Right cardiac atrium (tissue), 5 donors: ENCODE data around the gene TMOD4. TPM values are rescaled to one million over a fixed set of nuclear protein-coding genes. Genes with fewer than 3 reads are reported as not detected.

Experiments
- ATAC-seq, 2 donors: fragments of 200-7000 bp; cut with Tn5 transposase; one replicate each; pipeline versions ENCODE4 v1.8.0 to v1.9.1; 2020; ENCODE audit warnings: moderate library complexity in 2 of 2, mild to moderate bottlenecking in 1 of 2
- DNase-seq, 3 donors: peaks; one replicate each; pipeline ENCODE4 v3.0.0-alpha.2; 2020
- H3K27ac ChIP-seq: one replicate; pipeline ENCODE4 v1.5.1; 2013; ENCODE audit warnings: mild to moderate bottlenecking, low read length, control low read depth, moderate library complexity
- H3K27me3 ChIP-seq: one replicate; pipeline ENCODE4 v1.6.1; 2013; ENCODE audit not compliant: control insufficient read depth, insufficient read depth
- H3K4me1 ChIP-seq: one replicate; pipeline ENCODE4 v1.6.1; 2013; ENCODE audit warnings: low read length; ENCODE audit not compliant: control insufficient read depth, insufficient read depth
- H3K4me3 ChIP-seq: one replicate; pipeline ENCODE4 v1.5.1; 2013; ENCODE audit warnings: low read length, control low read depth
- H3K9me3 ChIP-seq: one replicate; pipeline ENCODE4 v1.6.1; 2013; ENCODE audit warnings: low read length; ENCODE audit not compliant: control insufficient read depth
- WGBS: extraction: QIAGEN DNeasy Blood & Tissue Kit; methylation state at CpG from one replicate; pipeline ENCODE4 v1.1.7; 2013; 5-methylcytosine and 5-hydroxymethylcytosine counted together
- intact Hi-C, 4 donors: fragments of 100-400 bp; cut with DNase I; formaldehyde crosslinking; loops; one replicate each; pipeline versions ENCODE4 v1.11.0 to v1.14.0; 2022 to 2023
- polyA plus RNA-seq: library from polyadenylated mRNA; stranded (reverse); fragments of 200-250 nt; gene quantifications from one replicate; pipeline ENCODE4 v1.2.3, GENCODE V29; 2013
- total RNA-seq, 4 donors: library from RNA; stranded (reverse); fragmentation: NEBNext Ultra II Directional; extraction: Animal tissue kit (Norgen Biotek cat#: 25700); gene quantifications; one replicate each; pipeline ENCODE4 v1.2.1, GENCODE V29; 2021
- donor health status: healthy with polysubstance abuse.
- donor health status: DM: no; HTN: yes; CAD: no.
- donor health status: DM: no; HTN: no; CAD: no.
- donor health status: DM: no; HTN: yes; CAD: no; lungs with severe emphysema.
- donor health status: DM: yes; HTN: yes; CAD: no.

TMOD4 gene
- total and polyA plus RNA-seq, 5 donors: 0.20 TPM; not detected in 4

DNA sequence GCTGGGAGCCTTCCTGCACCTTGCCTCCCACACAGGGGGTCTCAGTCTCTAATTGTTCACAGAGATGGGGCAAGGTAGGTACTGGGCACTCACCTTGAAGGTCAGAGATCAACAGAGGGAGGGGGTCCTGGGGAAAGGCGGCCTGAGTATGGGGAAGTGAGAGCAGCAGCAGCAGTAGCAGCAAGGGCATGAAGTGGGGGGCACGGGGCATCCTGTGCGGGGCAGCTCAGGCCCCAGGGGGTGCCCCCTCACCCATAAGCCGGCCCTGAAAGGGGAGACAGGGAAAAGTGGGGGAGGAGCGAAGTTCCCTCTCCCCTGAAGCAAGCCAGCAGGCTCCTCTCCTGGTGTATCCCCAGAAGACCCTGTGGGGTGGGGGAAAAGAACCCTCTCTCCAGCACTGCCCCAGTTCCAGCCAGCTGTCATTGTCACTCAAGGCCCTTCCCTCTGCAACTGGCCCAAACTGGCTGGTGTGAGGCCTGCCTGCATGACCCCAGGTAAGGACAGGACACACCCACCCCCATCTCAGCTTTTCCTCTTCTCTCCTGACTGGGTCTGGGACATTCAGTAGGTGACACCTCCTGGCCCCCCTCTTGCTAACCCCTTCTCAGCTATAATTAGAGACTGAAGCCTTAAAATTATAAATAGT lies 33.2 kb downstream of the TMOD4 start:
- ATAC-seq (peak in 1 of 2 donors; percentile 4), DNase-seq (peak in 1 of 3 donors; percentile 64)
- H3K27me3 ChIP-seq: no peaks in the 10 kb centered on the region
- intact Hi-C loops: no loop called here
- peaks cover 19% of the 10 kb centered on the region for H3K4me1 ChIP-seq
- H3K4me3 ChIP-seq: no peak overlapping the region
- H3K9me3 ChIP-seq: no peaks in the 10 kb centered on the region
- WGBS: 71% methylated on average over 5 of the region's 5 CpGs
- H3K27ac ChIP-seq: peak overlapping the region; percentile 68

GRCh38 chr1:151137789-151138188 lies 38.0 kb downstream of the TMOD4 start:
- Histone ChIP-seq H3K4me1 (peaks cover 3% of the 10 kb centered on the region), H3K4me3 (no peak overlapping the region), H3K9me3 (no peaks in the 10 kb centered on the region), H3K27me3 (no peaks in the 10 kb centered on the region), H3K27ac (no peak overlapping the region)
- intact Hi-C loops: loop anchor here in 1 of 4 donors (10.0 kb wide), 1 partner anchor 113 kb away; no protein-coding TSS in a partner anchor
- ATAC-seq: no peak
- DNase-seq: no peak
- 95% methylated on average over 7 of the region's 7 CpGs for WGBS

GRCh38 chr1:151135433-151136385 lies 40.1 kb downstream of the TMOD4 start:
- Histone ChIP-seq H3K9me3 (no peaks in the 10 kb centered on the region), H3K4me1 (no peaks in the 10 kb centered on the region), H3K27me3 (no peaks in the 10 kb centered on the region), H3K4me3 (no peak overlapping the region), H3K27ac (no peak overlapping the region)
- no peak for ATAC-seq
- DNase-seq: no peak
- 87% methylated on average over 12 of the region's 12 CpGs for WGBS
- intact Hi-C loops: loop anchor here in 1 of 4 donors (10.0 kb wide), 1 partner anchor 111 kb away; no protein-coding TSS in a partner anchor

DNA sequence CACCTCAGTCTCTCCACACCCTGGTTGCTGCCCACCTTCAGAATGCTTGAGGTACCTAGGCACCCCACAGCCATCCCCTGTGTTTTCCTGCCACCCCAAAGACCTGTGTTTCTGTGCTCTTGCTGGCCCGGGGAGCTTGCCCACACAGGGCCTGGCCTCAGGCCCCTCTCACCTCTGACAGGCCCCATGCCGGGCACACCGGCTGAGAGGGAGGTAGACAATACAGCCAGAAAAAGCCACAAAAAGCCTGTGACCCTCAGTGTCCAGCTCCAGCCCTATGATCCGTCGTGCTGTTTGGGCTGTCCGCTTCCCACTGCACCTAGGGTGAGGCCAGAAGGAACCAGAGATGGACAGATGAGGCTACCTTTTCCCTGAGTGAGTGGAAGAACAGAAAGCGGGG lies 40.8 kb downstream of the TMOD4 start:
- H3K4me1 ChIP-seq: no peaks in the 10 kb centered on the region
- ATAC-seq (no peak), DNase-seq (no peak)
- whole genome bisulfite sequencing: 95% methylated on average over 7 of the region's 7 CpGs
- no peak overlapping the region for H3K4me3 ChIP-seq
- H3K27me3 ChIP-seq: no peaks in the 10 kb centered on the region
- no peak overlapping the region for H3K27ac ChIP-seq
- intact Hi-C loops: loop anchor here in 1 of 4 donors (10.0 kb wide), 1 partner anchor 110 kb away; no protein-coding TSS in a partner anchor
- H3K9me3 ChIP-seq: no peaks in the 10 kb centered on the region

- no peak overlapping the region for H3K4me3 ChIP-seq
- intact Hi-C loops: loop anchor here in 1 of 4 donors (10.0 kb wide), 1 partner anchor 110 kb away; no protein-coding TSS in a partner anchor
- no peaks in the 10 kb centered on the region for H3K4me1 ChIP-seq
- ATAC-seq (no peak), DNase-seq (no peak)
- no peak overlapping the region for H3K27ac ChIP-seq
- no peaks in the 10 kb centered on the region for H3K27me3 ChIP-seq
- H3K9me3 ChIP-seq: no peaks in the 10 kb centered on the region
- 78% methylated on average over 3 of the region's 3 CpGs for WGBS
Measured at GRCh38 chr1:151134396-151134795, 41.4 kb downstream of the TMOD4 start.

GRCh38 chr1:151133018-151133806 lies 42.6 kb downstream of the TMOD4 start:
- intact Hi-C loops: loop anchor here in 1 of 4 donors (10.0 kb wide), 1 partner anchor 108 kb away; no protein-coding TSS in a partner anchor
- H3K4me1 ChIP-seq: no peaks in the 10 kb centered on the region
- 76% methylated on average over 65 of the region's 65 CpGs for WGBS
- DNase-seq: peak; percentile 25 to 72 (median 54)
- H3K9me3 ChIP-seq: no peaks in the 10 kb centered on the region
- H3K27me3 ChIP-seq: no peaks in the 10 kb centered on the region
- H3K4me3 ChIP-seq: no peak overlapping the region
- ATAC-seq: peak in 1 of 2 donors; percentile 3
- no peak overlapping the region for H3K27ac ChIP-seq

- DNase-seq (peak in 1 of 3 donors; percentile 58), ATAC-seq (no peak)
- 72% methylated on average over 74 of the region's 74 CpGs for WGBS
- H3K27ac ChIP-seq: no peak overlapping the region
- no peaks in the 10 kb centered on the region for H3K4me1 ChIP-seq
- H3K4me3 ChIP-seq: no peak overlapping the region
- H3K9me3 ChIP-seq: no peaks in the 10 kb centered on the region
- H3K27me3 ChIP-seq: no peaks in the 10 kb centered on the region
- intact Hi-C loops: loop anchor here in 1 of 4 donors (10.0 kb wide), 1 partner anchor 108 kb away; no protein-coding TSS in a partner anchor
Measured at GRCh38 chr1:151132335-151133017, 43.3 kb downstream of the TMOD4 start.

DNA sequence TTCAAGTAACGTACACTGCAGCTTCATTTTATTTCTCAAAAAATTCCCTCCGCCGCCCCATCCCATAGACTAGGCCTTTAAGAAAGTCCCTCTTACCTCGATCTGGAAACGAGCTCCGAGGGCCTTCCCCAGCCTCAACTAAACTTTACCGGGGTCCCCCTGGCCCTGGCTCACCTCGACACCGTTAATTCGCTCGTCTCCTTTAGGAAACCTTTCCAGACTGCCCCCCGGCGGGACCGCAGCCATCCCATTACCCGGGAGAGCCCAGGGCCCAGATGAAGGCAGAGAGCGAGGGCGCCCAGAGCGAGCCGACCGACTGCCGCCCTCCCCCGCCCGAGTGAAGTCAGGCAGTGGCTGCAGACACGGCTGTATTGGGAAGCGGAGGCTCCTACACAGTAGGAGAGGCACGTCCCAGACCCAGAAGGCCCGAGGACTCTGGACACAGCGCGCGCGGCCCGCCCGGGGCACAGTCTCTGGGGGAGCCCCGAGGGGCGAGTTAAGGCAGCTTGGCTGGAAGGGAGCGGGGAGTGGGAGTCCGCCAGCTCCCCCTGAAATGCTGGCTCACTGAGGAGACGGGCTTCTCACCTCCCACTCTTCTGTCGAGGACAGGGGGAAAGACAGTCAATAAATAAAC lies 44.0 kb downstream of the TMOD4 start:
- Histone ChIP-seq H3K27ac (peak overlapping the region; percentile 5), H3K9me3 (no peaks in the 10 kb centered on the region), H3K4me1 (no peaks in the 10 kb centered on the region), H3K4me3 (peak overlapping the region; percentile 54), H3K27me3 (no peaks in the 10 kb centered on the region)
- WGBS: 35% methylated on average over 39 of the region's 39 CpGs
- ATAC-seq (peak; percentile 61 to 63), DNase-seq (peak; percentile 47 to 76 (median 75))
- intact Hi-C loops: loop anchor here in 1 of 4 donors (10.0 kb wide), 1 partner anchor 107 kb away; no protein-coding TSS in a partner anchor

DNA sequence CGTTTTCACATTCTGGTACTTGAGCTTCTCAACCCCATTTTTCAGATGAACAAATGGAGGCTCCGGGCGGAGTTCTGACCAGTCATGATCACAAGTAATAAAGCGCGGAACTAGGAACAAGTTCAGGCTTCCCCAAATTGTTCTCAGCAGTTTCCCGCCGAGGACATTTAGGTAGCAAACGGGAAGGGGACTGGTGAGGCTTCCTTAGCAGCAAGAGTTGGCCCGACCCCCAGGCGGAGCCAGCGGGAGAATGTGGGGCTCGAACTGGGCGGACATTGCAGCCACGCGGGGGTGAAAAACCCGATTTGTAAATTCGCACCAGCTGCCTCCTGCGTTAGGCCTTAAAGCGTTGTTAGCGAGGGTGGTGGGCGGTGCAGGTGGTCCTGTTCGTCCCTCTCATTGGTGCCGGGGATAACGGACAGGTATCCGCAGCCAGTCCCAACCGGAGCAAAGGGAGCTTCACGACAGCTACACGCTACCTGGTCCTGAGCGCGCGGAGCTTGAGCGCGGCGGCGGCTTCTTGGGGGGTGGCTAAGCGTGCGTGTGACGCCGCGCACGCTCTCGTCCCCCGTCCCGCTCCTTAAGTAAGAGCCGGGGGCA lies 44.7 kb downstream of the TMOD4 start:
- Histone ChIP-seq H3K4me3 (peak overlapping the region; percentile 54), H3K27ac (peak overlapping the region; percentile 83), H3K27me3 (no peaks in the 10 kb centered on the region), H3K9me3 (no peaks in the 10 kb centered on the region), H3K4me1 (no peaks in the 10 kb centered on the region)
- WGBS: 14% methylated on average over 45 of the region's 45 CpGs
- peak; percentile 88 to 94 (median 93) for DNase-seq
- ATAC-seq: peak; percentile 92 to 94
- intact Hi-C loops: loop anchor here in 1 of 4 donors (10.0 kb wide), 1 partner anchor 106 kb away; no protein-coding TSS in a partner anchor
